DOHH2 (cell line): Measurements from ENCODE around the gene ALDH1B1.

Source experiments
- H3F3A ChIP-seq: fragments of 200-600 bp; sonication (generic), shearing (Covaris generic); 2 replicates; pipeline ENCODE4 v1.6.0; 2016; ENCODE audit warnings: antibody characterized with exemption, mild to moderate bottlenecking; ENCODE audit not compliant: control insufficient read depth, insufficient read depth
- H3K27ac ChIP-seq: fragments of 200-600 bp; sonication (generic); 2 replicates; pipeline ENCODE4 v1.5.1; 2014; ENCODE audit warnings: low read depth, mild to moderate bottlenecking, low read length, moderate library complexity
- H3K27me3 ChIP-seq: fragments of 200-600 bp; sonication (generic); 2 replicates; pipeline ENCODE4 v1.6.1; 2014; ENCODE audit warnings: mild to moderate bottlenecking, low read length, mixed read lengths; ENCODE audit not compliant: control insufficient read depth
- H3K36me3 ChIP-seq: fragments of 200-600 bp; sonication (generic); 2 replicates; pipeline ENCODE4 v1.6.1; 2014; ENCODE audit warnings: mild to moderate bottlenecking, low read length, moderate library complexity, mixed read lengths; ENCODE audit not compliant: control insufficient read depth
- H3K4me1 ChIP-seq: fragments of 200-600 bp; sonication (generic); 2 replicates; pipeline ENCODE4 v1.6.1; 2014; ENCODE audit warnings: mild to moderate bottlenecking, low read length, mixed read lengths; ENCODE audit not compliant: control insufficient read depth
- H3K4me2 ChIP-seq: fragments of 200-600 bp; sonication (generic); 2 replicates; pipeline ENCODE4 v1.6.0; 2014; ENCODE audit warnings: mild to moderate bottlenecking, low read length, moderate library complexity
- H3K4me3 ChIP-seq: fragments of 200-600 bp; sonication (generic); 2 replicates; pipeline ENCODE4 v1.5.1; 2014; ENCODE audit warnings: mild to moderate bottlenecking, low read length, mixed read lengths
- H3K79me2 ChIP-seq: fragments of 200-600 bp; sonication (generic); 2 replicates; pipeline ENCODE4 v1.6.1; 2014; ENCODE audit warnings: mild to moderate bottlenecking, low read length, mixed read lengths; ENCODE audit not compliant: control insufficient read depth
- H3K9me2 ChIP-seq: fragments of 200-600 bp; sonication (generic); replicated peaks from 2 replicates; pipeline ENCODE4 v1.6.1; 2014; ENCODE audit warnings: mild to moderate bottlenecking, low read length, mixed read lengths; ENCODE audit not compliant: control insufficient read depth
- H3K9me3 ChIP-seq: fragments of 200-600 bp; sonication (generic); 2 replicates; pipeline ENCODE4 v1.6.1; 2014; ENCODE audit warnings: antibody characterized with exemption, low read length, mixed read lengths; ENCODE audit not compliant: control insufficient read depth, insufficient read depth
- H4K20me1 ChIP-seq: fragments of 200-600 bp; sonication (generic); 2 replicates; pipeline ENCODE4 v1.6.0; 2014; ENCODE audit warnings: low read depth, mild to moderate bottlenecking, antibody characterized with exemption, low read length, moderate library complexity; ENCODE audit not compliant: control insufficient read depth, insufficient read depth
- CTCF ChIP-seq: fragments of 200-600 bp; sonication (generic); IDR thresholded peaks from one replicate; pipeline ENCODE4 v1.5.1; 2014; ENCODE audit warnings: antibody characterized with exemption, mild to moderate bottlenecking, low read depth, low read length; ENCODE audit not compliant: poor library complexity, severe bottlenecking
- EZH2phosphoT487 ChIP-seq: fragments of 200-600 bp; sonication (generic); IDR thresholded peaks from 2 replicates; pipeline ENCODE4 v1.6.1; 2017; ENCODE audit warnings: borderline replicate concordance, mild to moderate bottlenecking, antibody characterized with exemption, low read length, moderate library complexity, mixed read lengths

The ALDH1B1 gene

GRCh38 chr9:38388283-38389223 is 3.9 kb upstream of the ALDH1B1 start:
- H3K27me3 ChIP-seq, result peaks cover 19% of the 10 kb centered on the region
- no peaks in the 10 kb centered on the region for H3F3A ChIP-seq
- TF ChIP-seq CTCF (no peak), EZH2phosphoT487 (no peak)
- no peak overlapping the region for H3K4me2 ChIP-seq
- H4K20me1 ChIP-seq, result no peaks in the 10 kb centered on the region
- peaks cover 10% of the 10 kb centered on the region for H3K4me1 ChIP-seq
- H3K9me3 ChIP-seq, result peaks cover 14% of the 10 kb centered on the region
- H3K9me2 ChIP-seq, result no peaks in the 10 kb centered on the region
- H3K27ac ChIP-seq, result no peak overlapping the region
- no peak overlapping the region for H3K4me3 ChIP-seq
- peaks cover 7% of the 10 kb centered on the region for H3K79me2 ChIP-seq
- no peaks in the 10 kb centered on the region for H3K36me3 ChIP-seq

GRCh38 chr9:38389313-38389712 is 3.2 kb upstream of the ALDH1B1 start:
- H3F3A ChIP-seq, result no peaks in the 10 kb centered on the region
- no peaks in the 10 kb centered on the region for H4K20me1 ChIP-seq
- H3K79me2 ChIP-seq, result peaks cover 7% of the 10 kb centered on the region
- peaks cover 14% of the 10 kb centered on the region for H3K9me3 ChIP-seq
- TF ChIP-seq CTCF, result no peak
- no peak for TF ChIP-seq EZH2phosphoT487
- peaks cover 19% of the 10 kb centered on the region for H3K27me3 ChIP-seq
- no peak overlapping the region for H3K4me3 ChIP-seq
- no peak overlapping the region for H3K27ac ChIP-seq
- H3K4me1 ChIP-seq, result peaks cover 12% of the 10 kb centered on the region
- no peaks in the 10 kb centered on the region for H3K36me3 ChIP-seq
- H3K4me2 ChIP-seq, result no peak overlapping the region
- no peaks in the 10 kb centered on the region for H3K9me2 ChIP-seq

GRCh38 chr9:38390442-38390841 is 2.1 kb upstream of the ALDH1B1 start:
- TF ChIP-seq CTCF, result no peak
- no peak for TF ChIP-seq EZH2phosphoT487
- Histone ChIP-seq H3K4me1 (peaks cover 12% of the 10 kb centered on the region), H3K4me2 (no peak overlapping the region), H3K79me2 (peaks cover 7% of the 10 kb centered on the region), H3K4me3 (no peak overlapping the region), H3K9me2 (no peaks in the 10 kb centered on the region), H3K27me3 (peaks cover 19% of the 10 kb centered on the region), H3F3A (no peaks in the 10 kb centered on the region), H3K27ac (no peak overlapping the region), H3K36me3 (no peaks in the 10 kb centered on the region), H3K9me3 (peaks cover 3% of the 10 kb centered on the region; the same call in 1 of the 2 replicates), H4K20me1 (no peaks in the 10 kb centered on the region)
